Mammary epithelial cell (primary cell): ENCODE data around the gene MYO1D.

Source experiments
- CTCF ChIP-seq, 2 donors: IDR thresholded peaks in 1 of 2; conservative IDR thresholded peaks in 1 of 2; 2 replicates each; pipeline ENCODE4 v1.5.1; 2011 to 2012; ENCODE audit warnings: inconsistent platforms in 2 of 2, low read length in 2 of 2, mild to moderate bottlenecking in 2 of 2, control low read depth in 1 of 2, low read depth in 1 of 2; ENCODE audit not compliant: insufficient read depth in 1 of 2; ENCODE audit errors: extremely low read depth in 1 of 2
- EZH2 ChIP-seq: IDR thresholded peaks from 2 replicates; pipeline ENCODE4 v1.6.1; 2012; ENCODE audit warnings: low read length, inconsistent platforms, borderline replicate concordance

GRCh38 chr17:32907583-32907982, 30.7 kb upstream of the MYO1D start:
- TF ChIP-seq EZH2, result no peak
- TF ChIP-seq CTCF (conservative IDR thresholded peaks at IDR 0.05 in 1 of 2, IDR thresholded peaks at IDR 0.05 in 1 of 2; ENCODE audit: extremely low read depth in 1 of 2, insufficient read depth in 1 of 2, low read depth in 1 of 2, low read length in 2 of 2), result no peak
